Stomach (tissue), 9 donors: ENCODE data around the gene ACVRL1. TPM values are rescaled to one million over a fixed set of nuclear protein-coding genes. Genes with fewer than 3 reads are reported as not detected.

ENCODE experiments used
- DNase-seq, 2 donors: peaks; one replicate each; pipeline versions ENCODE4 v3.0.0 to v3.0.0-alpha.2; 2013 to 2019
- H3K27ac ChIP-seq, 5 donors: fragments of 200-600 bp in 4 of 5; sonication (generic) in 4 of 5; one replicate each; pipeline ENCODE4 v1.5.1; 2013 to 2019; ENCODE audit warnings: mild to moderate bottlenecking in 1 of 5, moderate library complexity in 1 of 5
- H3K27me3 ChIP-seq, 3 donors: fragments of 200-600 bp; sonication (generic); one replicate each; pipeline ENCODE4 v1.5.1; 2017 to 2019; ENCODE audit warnings: mixed run types in 1 of 3
- H3K36me3 ChIP-seq, 4 donors: fragments of 200-600 bp; sonication (generic); 1 replicate in 3 of 4; 2 replicates in 1 of 4; pipeline ENCODE4 v1.5.1; 2016 to 2019
- H3K4me1 ChIP-seq, 4 donors: fragments of 200-600 bp; sonication (generic); one replicate each; pipeline ENCODE4 v1.5.1; 2016 to 2019
- H3K4me3 ChIP-seq, 4 donors: fragments of 200-600 bp; sonication (generic) in 3 of 4; one replicate each; pipeline ENCODE4 v1.5.1; 2016 to 2019; ENCODE audit warnings: mild to moderate bottlenecking in 1 of 4
- H3K9me3 ChIP-seq, 4 donors: fragments of 200-600 bp; sonication (generic); one replicate each; pipeline ENCODE4 v1.5.1; 2016 to 2019
- CTCF ChIP-seq, 7 experiments: fragments of 450-650 bp in 4 of 7; fragments of 200-600 bp in 3 of 7; sonication (generic) in 3 of 7; IDR thresholded peaks; one replicate each; pipeline ENCODE4 v1.5.1; 2016 to 2019; ENCODE audit warnings: antibody characterized with exemption in 7 of 7, control low read depth in 2 of 7, mild to moderate bottlenecking in 1 of 7
- EP300 ChIP-seq: sonication (generic); formaldehyde crosslinking; IDR thresholded peaks from one replicate; pipeline ENCODE4 v1.6.1; 2017; ENCODE audit warnings: antibody characterized with exemption
- POLR2A ChIP-seq, 4 donors: fragments of 450-650 bp; IDR thresholded peaks; one replicate each; pipeline ENCODE4 v1.6.1; 2016; ENCODE audit warnings: antibody characterized with exemption in 4 of 4, control low read depth in 2 of 4, mild to moderate bottlenecking in 1 of 4, moderate library complexity in 1 of 4
- POLR2AphosphoS5 ChIP-seq, 3 donors: sonication (generic); formaldehyde crosslinking; IDR thresholded peaks; one replicate each; pipeline ENCODE4 v1.6.1; 2016; ENCODE audit warnings: antibody characterized with exemption in 3 of 3
- WGBS, 5 donors: extraction: QIAGEN DNeasy Blood & Tissue Kit in 3 of 5; methylation state at CpG; one replicate each; pipeline versions ENCODE4 v1.1.5 to v1.1.7; 2013 to 2018; 5-methylcytosine and 5-hydroxymethylcytosine counted together
- intact Hi-C: fragments of 100-400 bp; cut with DNase I; formaldehyde crosslinking; loops from one replicate; pipeline ENCODE4 v1.15.1; 2023; ENCODE audit warnings: low total_unique reads
- polyA plus RNA-seq, 3 donors: library from polyadenylated mRNA; stranded (reverse); fragments of 200-250 nt; gene quantifications; one replicate each; pipeline ENCODE4 v1.2.3, GENCODE V29; 2013
- total RNA-seq, 5 donors: library from RNA; depleted of rRNA; stranded (reverse); fragments of >200 nt; gene quantifications; one replicate each; pipeline versions ENCODE4 v1.1.0 to v1.2.3, GENCODE V29; 2014 to 2016
- donor health status: healthy with polysubstance abuse.
- donor health status: Bipolar disorder and iron deficiency.
- donor health status: healthy.

ACVRL1 gene
- total and polyA plus RNA-seq, 8 donors, result 11.0 to 117 (median 45.4) TPM

GRCh38 chr12:51866324-51866723 is 41.0 kb upstream of the ACVRL1 start:
- 90 to 96% (median 95%) methylated on average over 4 of the region's 4 CpGs for WGBS, 5 donors
- DNase-seq, result no peak

GRCh38 chr12:51866762-51867161 is 40.5 kb upstream of the ACVRL1 start:
- TF ChIP-seq POLR2A (IDR thresholded peaks at IDR 0.05) (no peak), CTCF (IDR thresholded peaks at IDR 0.05) (no peak), POLR2AphosphoS5 (IDR thresholded peaks at IDR 0.05) (no peak), EP300 (no peak)
- peak in 1 of 2 donors; percentile 4 for DNase-seq
- WGBS, 5 donors, result 86 to 91% (median 89%) methylated on average over 8 of the region's 8 CpGs
- Histone ChIP-seq H3K4me1 (peaks cover 23 to 35% (median 30%) of the 10 kb centered on the region in 4 donors), H3K27me3 (peaks cover 0 to 89% (median 48%) of the 10 kb centered on the region in 3 donors), H3K27ac (no peak overlapping the region), H3K4me3 (no peak overlapping the region), H3K9me3 (no peaks in the 10 kb centered on the region), H3K36me3 (no peaks in the 10 kb centered on the region)
- intact Hi-C loops, result no loop called here

More at GRCh38 chr12:51866324-51866723, 41.0 kb upstream of the ACVRL1 start:
- Histone ChIP-seq H3K27ac (no peak overlapping the region), H3K4me1 (peaks cover 23 to 35% (median 30%) of the 10 kb centered on the region in 4 donors), H3K27me3 (peaks cover 0 to 89% (median 48%) of the 10 kb centered on the region in 3 donors), H3K4me3 (no peak overlapping the region), H3K36me3 (no peaks in the 10 kb centered on the region), H3K9me3 (no peaks in the 10 kb centered on the region)
- intact Hi-C loops, result no loop called here
- TF ChIP-seq POLR2AphosphoS5 (IDR thresholded peaks at IDR 0.05) (no peak), EP300 (no peak), CTCF (IDR thresholded peaks at IDR 0.05) (no peak), POLR2A (IDR thresholded peaks at IDR 0.05) (no peak)

DNA sequence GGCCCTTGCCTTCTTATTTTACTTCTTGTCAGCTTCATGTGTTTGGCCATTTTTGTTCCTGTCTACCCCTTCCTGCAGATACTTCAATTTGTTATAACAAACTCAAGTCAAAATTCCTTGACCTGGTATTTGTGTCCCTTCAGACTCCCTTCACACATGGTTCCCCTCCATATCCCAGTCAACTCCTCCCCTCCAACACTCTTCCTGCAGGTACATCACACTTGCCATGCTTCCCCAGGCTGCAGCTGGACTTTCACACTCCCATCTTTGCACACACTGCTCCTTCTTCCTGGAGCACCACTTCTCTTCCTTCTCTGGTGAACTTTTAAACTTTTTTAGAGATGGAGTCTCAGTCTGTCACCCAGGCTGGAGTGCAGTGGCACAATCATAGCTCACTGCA is 39.9 kb upstream of the ACVRL1 start:
- intact Hi-C loops, result no loop called here
- Histone ChIP-seq H3K27me3 (peaks cover 0 to 89% (median 48%) of the 10 kb centered on the region in 3 donors), H3K9me3 (no peaks in the 10 kb centered on the region), H3K4me3 (no peak overlapping the region), H3K36me3 (no peaks in the 10 kb centered on the region), H3K4me1 (peaks cover 23 to 35% (median 30%) of the 10 kb centered on the region in 4 donors), H3K27ac (no peak overlapping the region)
- TF ChIP-seq CTCF (IDR thresholded peaks at IDR 0.05), result no peak
- TF ChIP-seq POLR2AphosphoS5 (IDR thresholded peaks at IDR 0.05), result no peak
- no peak for TF ChIP-seq POLR2A (IDR thresholded peaks at IDR 0.05)
- no peak for TF ChIP-seq EP300
- no peak for DNase-seq

GRCh38 chr12:51867796-51868428 is 39.4 kb upstream of the ACVRL1 start:
- no peak for DNase-seq
- Histone ChIP-seq H3K27ac (no peak overlapping the region), H3K4me3 (no peak overlapping the region), H3K27me3 (peaks cover 0 to 87% (median 48%) of the 10 kb centered on the region in 3 donors), H3K4me1 (peaks cover 23 to 35% (median 30%) of the 10 kb centered on the region in 4 donors), H3K36me3 (no peaks in the 10 kb centered on the region), H3K9me3 (no peaks in the 10 kb centered on the region)
- WGBS, 5 donors, result 93 to 97% (median 94%) methylated on average over 11 to 12 of the region's 12 CpGs
- intact Hi-C loops, result no loop called here
- no peak for TF ChIP-seq EP300
- no peak for TF ChIP-seq POLR2AphosphoS5 (IDR thresholded peaks at IDR 0.05)
- TF ChIP-seq CTCF (IDR thresholded peaks at IDR 0.05), result no peak
- no peak for TF ChIP-seq POLR2A (IDR thresholded peaks at IDR 0.05)
